SK-N-SH treated with all-trans-retinoic acid at 6 μM for 48 hours (cell line): Measurements from ENCODE around the gene ANKRD65.
"Not testable (repeated sequence)": the region's sequence is repeated elsewhere in the genome, so short reads cannot be mapped to it uniquely, and the experiment has no call there.

Experiments
- ATAC-seq: fragments of 200-7000 bp; cut with Tn5 transposase; 3 replicates; pipeline ENCODE4 v1.9.1; 2020; ENCODE audit warnings: mild to moderate bottlenecking, moderate library complexity
- CREB5 ChIP-seq: fragments of 250-450 bp; sonication (Bioruptor Pico); IDR thresholded peaks from 2 replicates; pipeline ENCODE4 v1.5.1; 2020; ENCODE audit warnings: low read depth, mild to moderate bottlenecking, moderate library complexity
- CSDC2 ChIP-seq: fragments of 250-450 bp; sonication (Bioruptor Pico); IDR thresholded peaks from 2 replicates; pipeline ENCODE4 v1.5.0; 2020; ENCODE audit warnings: mild to moderate bottlenecking, moderate library complexity
- CSRNP3 ChIP-seq: fragments of 250-450 bp; sonication (Bioruptor Pico); IDR thresholded peaks from 2 replicates; pipeline ENCODE4 v1.5.1; 2021; ENCODE audit warnings: mild to moderate bottlenecking, moderate library complexity
- ESRRG ChIP-seq: fragments of 250-450 bp; sonication (Bioruptor Pico); IDR thresholded peaks from 2 replicates; pipeline ENCODE4 v1.6.1; 2021; ENCODE audit warnings: mild to moderate bottlenecking
- OSR1 ChIP-seq: fragments of 250-450 bp; sonication (Bioruptor Pico); IDR thresholded peaks from 2 replicates; pipeline ENCODE4 v1.8.0; 2022; ENCODE audit warnings: moderate library complexity, mild to moderate bottlenecking, inconsistent platforms
- POU6F1 ChIP-seq: fragments of 250-450 bp; sonication (Bioruptor Pico); IDR thresholded peaks from 2 replicates; pipeline ENCODE4 v1.8.0; 2021; ENCODE audit warnings: low read depth, mild to moderate bottlenecking, moderate library complexity, borderline replicate concordance
- RARB ChIP-seq: fragments of 250-450 bp; sonication (Bioruptor Pico); IDR thresholded peaks from 2 replicates; pipeline ENCODE4 v1.8.0; 2021; ENCODE audit warnings: mild to moderate bottlenecking, moderate library complexity
- SNAI2 ChIP-seq: fragments of 250-450 bp; sonication (Bioruptor Pico); IDR thresholded peaks from 2 replicates; pipeline ENCODE4 v1.5.0; 2020; ENCODE audit warnings: mild to moderate bottlenecking, moderate library complexity
- TCF4 ChIP-seq: fragments of 250-450 bp; sonication (Bioruptor Pico); IDR thresholded peaks from 2 replicates; pipeline ENCODE4 v1.8.0; 2021; ENCODE audit warnings: mild to moderate bottlenecking, moderate library complexity, borderline replicate concordance
- TOX ChIP-seq: fragments of 250-450 bp; sonication (Bioruptor Pico); IDR thresholded peaks from 2 replicates; pipeline ENCODE4 v1.8.0; 2021; ENCODE audit warnings: mild to moderate bottlenecking, moderate library complexity, borderline replicate concordance
- TSHZ2 ChIP-seq: fragments of 250-450 bp; sonication (Bioruptor Pico); IDR thresholded peaks from 2 replicates; pipeline ENCODE4 v1.5.0; 2020; ENCODE audit warnings: mild to moderate bottlenecking, moderate library complexity
- ZC3H10 ChIP-seq: fragments of 250-450 bp; sonication (Bioruptor Pico); IDR thresholded peaks from 2 replicates; pipeline ENCODE4 v1.5.1; 2021; ENCODE audit warnings: mild to moderate bottlenecking, moderate library complexity
- ZFP3 ChIP-seq: fragments of 250-450 bp; sonication (Bioruptor Pico); IDR thresholded peaks from 2 replicates; pipeline ENCODE4 v1.5.0; 2020; ENCODE audit warnings: mild to moderate bottlenecking, moderate library complexity
- ZFP30 ChIP-seq: fragments of 450-650 bp; formaldehyde crosslinking; IDR thresholded peaks from 2 replicates; pipeline ENCODE4 v1.5.0; 2022; ENCODE audit warnings: mild to moderate bottlenecking, moderate library complexity
- ZNF565 ChIP-seq: fragments of 450-650 bp; formaldehyde crosslinking; conservative IDR thresholded peaks from 2 replicates; pipeline ENCODE4 v1.5.0; 2020; ENCODE audit warnings: low read depth, mild to moderate bottlenecking, moderate library complexity
- ZNF70 ChIP-seq: fragments of 450-650 bp; formaldehyde crosslinking; IDR thresholded peaks from 2 replicates; pipeline ENCODE4 v1.5.0; 2020; ENCODE audit warnings: mild to moderate bottlenecking, moderate library complexity
- ZNF8 ChIP-seq: fragments of 450-650 bp; formaldehyde crosslinking; IDR thresholded peaks from 2 replicates; pipeline ENCODE4 v1.5.0; 2020; ENCODE audit warnings: mild to moderate bottlenecking, moderate library complexity
- TF ChIP-seq, protein P1 (sequence below): fragments of 250-450 bp; sonication (Bioruptor Pico); IDR thresholded peaks from 2 replicates; pipeline ENCODE4 v1.8.0; 2020; ENCODE audit warnings: mild to moderate bottlenecking, moderate library complexity, borderline replicate concordance

ANKRD65 gene

DNA sequence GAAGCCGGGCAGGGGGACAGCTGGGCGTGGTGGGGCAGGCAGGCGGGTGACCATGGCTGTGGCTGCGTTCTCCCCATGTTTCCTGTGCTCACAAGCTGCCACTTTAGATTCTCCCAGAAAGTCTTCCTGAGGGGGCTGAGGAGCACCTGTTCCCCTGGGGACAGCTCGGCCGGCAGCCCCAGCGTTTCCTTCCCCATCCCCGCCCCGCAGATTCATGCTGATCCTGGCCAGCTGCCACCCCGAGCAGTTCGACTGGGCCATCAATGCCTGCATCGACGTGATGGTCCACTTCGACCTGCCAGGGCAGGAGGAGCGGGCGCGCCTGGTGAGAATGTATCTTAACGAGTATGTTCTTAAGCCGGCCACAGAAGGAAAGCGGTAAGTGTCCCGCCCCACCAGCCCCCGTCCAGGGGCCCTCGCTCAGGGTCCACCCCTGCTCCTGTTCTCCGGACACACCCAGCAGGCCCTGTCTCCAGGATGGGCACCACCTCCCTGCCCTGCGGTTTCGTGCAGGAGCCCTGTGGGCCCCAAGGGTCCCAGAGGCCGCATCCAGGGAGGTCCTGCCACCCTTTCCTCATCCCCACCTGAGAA is 39.6 kb upstream of the ANKRD65 start (continued):
- TF ChIP-seq TSHZ2 = no peak
- TF ChIP-seq ZNF565 (CRISPR knock-in tag) = no peak
- TF ChIP-seq SNAI2 (CRISPR knock-in tag) = no peak
- no peak for TF ChIP-seq CSRNP3
- no peak for TF ChIP-seq ZFP30 (CRISPR knock-in tag)
- no peak for TF ChIP-seq CSDC2 (CRISPR knock-in tag)

DNA sequence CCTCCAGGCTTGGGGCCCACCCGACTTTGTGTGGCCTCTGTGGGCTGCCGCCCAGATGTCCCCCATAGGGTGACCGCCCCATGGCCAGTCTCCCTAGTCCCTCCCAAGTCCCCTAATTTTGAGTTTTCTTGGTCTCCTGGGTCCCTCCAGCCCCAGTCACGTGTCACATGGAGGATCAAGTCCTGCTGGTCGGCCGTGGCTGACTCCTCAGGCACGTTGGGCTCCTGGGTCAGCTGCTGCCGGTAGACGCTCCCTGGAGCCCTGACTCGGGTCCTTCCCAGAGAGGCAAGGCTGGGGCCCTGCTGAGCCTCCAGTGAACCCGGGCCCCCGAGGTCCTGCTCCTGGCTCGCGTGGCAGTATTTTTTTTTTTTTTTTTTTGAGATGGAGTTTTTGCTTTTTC is 38.6 kb upstream of the ANKRD65 start:
- ATAC-seq = not testable (repeated sequence)

GRCh38 chr1:1459156-1459555 is 38.1 kb upstream of the ANKRD65 start:
- ATAC-seq = not testable (repeated sequence)

DNA sequence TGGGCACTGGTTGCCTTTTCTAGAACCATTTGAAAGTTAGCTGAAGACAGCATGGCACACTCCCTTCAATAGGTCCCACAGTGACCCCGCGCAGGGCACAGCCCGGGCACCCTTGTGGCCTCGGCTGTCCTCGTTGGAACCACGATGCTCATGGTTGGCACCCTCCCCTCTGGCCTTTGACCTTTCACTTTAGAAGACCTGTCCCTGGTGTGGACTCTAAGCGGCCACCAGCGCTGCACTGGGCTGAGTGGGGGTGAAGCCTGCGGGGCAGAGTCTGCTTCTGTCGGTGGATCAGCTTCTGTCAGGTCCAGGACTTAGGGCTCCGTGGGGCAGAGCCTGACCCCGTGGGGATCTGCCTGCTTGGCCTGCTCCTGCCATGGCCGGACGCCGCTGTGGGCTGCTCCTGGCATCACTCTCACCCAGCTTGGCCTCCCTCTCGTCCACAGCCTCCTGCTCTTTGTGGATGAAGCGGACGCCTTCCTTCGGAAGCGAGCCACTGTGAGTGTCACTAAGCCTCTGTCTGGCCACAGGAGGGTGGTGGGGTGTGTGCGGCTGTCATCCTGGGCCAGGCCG is 35.7 kb upstream of the ANKRD65 start:
- ATAC-seq = not testable (repeated sequence)

DNA sequence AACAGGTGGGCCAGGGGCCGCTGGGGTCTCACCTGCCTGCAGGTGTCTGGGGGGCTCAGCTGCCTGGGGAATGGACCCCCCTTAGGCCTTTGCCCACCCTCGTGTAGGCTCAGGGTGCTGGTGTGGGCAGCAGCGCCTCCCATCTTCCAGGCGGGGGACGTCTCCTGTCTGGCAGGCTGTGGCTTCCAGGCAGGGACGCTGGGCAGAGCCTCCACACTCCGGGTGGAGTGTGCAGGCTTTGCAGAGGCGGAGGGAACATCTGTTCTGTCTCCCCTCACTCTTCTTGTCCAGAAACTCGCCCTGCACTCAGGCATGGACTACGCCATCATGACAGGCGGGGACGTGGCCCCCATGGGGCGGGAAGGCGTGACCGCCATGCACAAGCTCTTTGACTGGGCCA is 34.9 kb upstream of the ANKRD65 start:
- ATAC-seq = peak; percentile 35; the same call in 2 of the 3 replicates

GRCh38 chr1:1455366-1455884 is 34.3 kb upstream of the ANKRD65 start:
- no peak for ATAC-seq
- no peak for TF ChIP-seq TOX (CRISPR knock-in tag)
- TF ChIP-seq POU6F1 (CRISPR knock-in tag) = no peak
- no peak for TF ChIP-seq OSR1 (CRISPR knock-in tag)
- no peak for TF ChIP-seq ZFP3 (CRISPR knock-in tag)
- no peak for TF ChIP-seq ZC3H10 (CRISPR knock-in tag)
- TF ChIP-seq CSRNP3 = no peak
- TF ChIP-seq, protein P1, sequence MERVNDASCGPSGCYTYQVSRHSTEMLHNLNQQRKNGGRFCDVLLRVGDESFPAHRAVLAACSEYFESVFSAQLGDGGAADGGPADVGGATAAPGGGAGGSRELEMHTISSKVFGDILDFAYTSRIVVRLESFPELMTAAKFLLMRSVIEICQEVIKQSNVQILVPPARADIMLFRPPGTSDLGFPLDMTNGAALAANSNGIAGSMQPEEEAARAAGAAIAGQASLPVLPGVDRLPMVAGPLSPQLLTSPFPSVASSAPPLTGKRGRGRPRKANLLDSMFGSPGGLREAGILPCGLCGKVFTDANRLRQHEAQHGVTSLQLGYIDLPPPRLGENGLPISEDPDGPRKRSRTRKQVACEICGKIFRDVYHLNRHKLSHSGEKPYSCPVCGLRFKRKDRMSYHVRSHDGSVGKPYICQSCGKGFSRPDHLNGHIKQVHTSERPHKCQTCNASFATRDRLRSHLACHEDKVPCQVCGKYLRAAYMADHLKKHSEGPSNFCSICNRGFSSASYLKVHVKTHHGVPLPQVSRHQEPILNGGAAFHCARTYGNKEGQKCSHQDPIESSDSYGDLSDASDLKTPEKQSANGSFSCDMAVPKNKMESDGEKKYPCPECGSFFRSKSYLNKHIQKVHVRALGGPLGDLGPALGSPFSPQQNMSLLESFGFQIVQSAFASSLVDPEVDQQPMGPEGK (CRISPR knock-in tag) = no peak
- no peak for TF ChIP-seq ZNF8 (CRISPR knock-in tag)
- TF ChIP-seq TSHZ2 = no peak
- no peak for TF ChIP-seq CREB5 (CRISPR knock-in tag)
- no peak for TF ChIP-seq RARB (CRISPR knock-in tag)
- TF ChIP-seq ESRRG (CRISPR knock-in tag) = no peak
- no peak for TF ChIP-seq ZNF70 (CRISPR knock-in tag)
- TF ChIP-seq TCF4 (CRISPR knock-in tag) = no peak
